Measurements from ENCODE around the gene DLGAP1. TPM values are rescaled to one million over a fixed set of nuclear protein-coding genes. Genes with fewer than 3 reads are reported as not detected.

Gene DLGAP1
- total RNA-seq, 1 donor from 2014 or later = 4.4 TPM

- no peak for DNase-seq
These were observed 216.1 kb downstream of the DLGAP1 start for GRCh38 chr18:4238966-4239365.

GRCh38 chr18:4237664-4238041 lies 217.5 kb downstream of the DLGAP1 start:
- DNase-seq = no peak

- DNase-seq = no peak
These were observed 218.0 kb downstream of the DLGAP1 start for GRCh38 chr18:4236940-4237663.

- no peak for DNase-seq
These were observed 221.6 kb downstream of the DLGAP1 start for GRCh38 chr18:4233468-4233867.

- no peak for DNase-seq
These were observed 222.5 kb downstream of the DLGAP1 start for GRCh38 chr18:4232656-4233055.

GRCh38 chr18:4231260-4231659 lies 223.8 kb downstream of the DLGAP1 start:
- DNase-seq = no peak

- no peak for DNase-seq
These were observed 224.5 kb downstream of the DLGAP1 start for GRCh38 chr18:4230450-4231168.

GRCh38 chr18:4224031-4224704 lies 230.9 kb downstream of the DLGAP1 start:
- DNase-seq = no peak

GRCh38 chr18:4211111-4211837 lies 243.8 kb downstream of the DLGAP1 start:
- no peak for DNase-seq

- no peak for DNase-seq
These were observed 246.7 kb downstream of the DLGAP1 start for GRCh38 chr18:4208366-4208765.

- no peak for DNase-seq
These were observed 247.6 kb downstream of the DLGAP1 start for GRCh38 chr18:4207383-4207985.

- DNase-seq = no peak
These were observed 250.7 kb downstream of the DLGAP1 start for GRCh38 chr18:4204438-4204720.

GRCh38 chr18:4203568-4204437 lies 251.3 kb downstream of the DLGAP1 start:
- DNase-seq = peak; percentile 19

- no peak for DNase-seq
These were observed 254.7 kb downstream of the DLGAP1 start for GRCh38 chr18:4200399-4200798.

GRCh38 chr18:4198956-4199355 lies 256.2 kb downstream of the DLGAP1 start:
- DNase-seq = no peak

GRCh38 chr18:4196351-4196750 lies 258.8 kb downstream of the DLGAP1 start:
- DNase-seq = no peak

GRCh38 chr18:4193086-4193485 lies 262.0 kb downstream of the DLGAP1 start:
- DNase-seq = no peak

GRCh38 chr18:4181882-4182568 lies 273.1 kb downstream of the DLGAP1 start:
- DNase-seq = no peak

GRCh38 chr18:4181086-4181485 lies 274.0 kb downstream of the DLGAP1 start:
- DNase-seq = no peak

- peak; percentile 32 for DNase-seq
These were observed 282.7 kb downstream of the DLGAP1 start for GRCh38 chr18:4172196-4173100.

Data from tongue (tissue), 2 donors.